Lower leg skin (tissue), 3 donors: ENCODE data around the gene GRIN3A.

Source experiments
- POLR2A ChIP-seq, 2 donors: fragments of 450-650 bp; IDR thresholded peaks; one replicate each; pipeline ENCODE4 v1.6.1; 2016 to 2017; ENCODE audit warnings: antibody characterized with exemption in 2 of 2, mild to moderate bottlenecking in 1 of 2, moderate library complexity in 1 of 2
- TF ChIP-seq, protein P1 (sequence below), 3 donors: fragments of 450-650 bp; IDR thresholded peaks; one replicate each; pipeline ENCODE4 v1.5.1; 2016; ENCODE audit warnings: antibody characterized with exemption in 3 of 3, mild to moderate bottlenecking in 3 of 3, moderate library complexity in 2 of 3

DNA sequence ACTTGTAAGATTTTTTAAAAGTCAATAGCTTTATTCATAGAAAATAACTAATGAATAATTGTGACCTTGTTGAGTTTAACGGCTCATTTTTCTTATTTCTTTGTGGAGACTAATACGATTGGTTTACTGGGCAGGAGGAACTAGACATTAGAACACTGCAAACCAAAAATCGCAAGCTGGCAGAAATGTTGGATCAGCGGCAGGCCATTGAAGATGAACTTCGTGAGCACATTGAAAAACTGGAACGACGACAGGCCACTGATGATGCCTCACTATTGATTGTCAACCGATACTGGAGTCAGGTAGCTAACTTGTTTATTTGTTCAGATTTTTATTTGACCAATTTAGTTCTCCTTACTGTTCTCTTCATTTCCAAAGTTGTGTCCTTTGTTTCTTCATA is 198.4 kb downstream of the GRIN3A start:
- TF ChIP-seq POLR2A (IDR thresholded peaks at IDR 0.05) = no peak
- TF ChIP-seq, protein P1, sequence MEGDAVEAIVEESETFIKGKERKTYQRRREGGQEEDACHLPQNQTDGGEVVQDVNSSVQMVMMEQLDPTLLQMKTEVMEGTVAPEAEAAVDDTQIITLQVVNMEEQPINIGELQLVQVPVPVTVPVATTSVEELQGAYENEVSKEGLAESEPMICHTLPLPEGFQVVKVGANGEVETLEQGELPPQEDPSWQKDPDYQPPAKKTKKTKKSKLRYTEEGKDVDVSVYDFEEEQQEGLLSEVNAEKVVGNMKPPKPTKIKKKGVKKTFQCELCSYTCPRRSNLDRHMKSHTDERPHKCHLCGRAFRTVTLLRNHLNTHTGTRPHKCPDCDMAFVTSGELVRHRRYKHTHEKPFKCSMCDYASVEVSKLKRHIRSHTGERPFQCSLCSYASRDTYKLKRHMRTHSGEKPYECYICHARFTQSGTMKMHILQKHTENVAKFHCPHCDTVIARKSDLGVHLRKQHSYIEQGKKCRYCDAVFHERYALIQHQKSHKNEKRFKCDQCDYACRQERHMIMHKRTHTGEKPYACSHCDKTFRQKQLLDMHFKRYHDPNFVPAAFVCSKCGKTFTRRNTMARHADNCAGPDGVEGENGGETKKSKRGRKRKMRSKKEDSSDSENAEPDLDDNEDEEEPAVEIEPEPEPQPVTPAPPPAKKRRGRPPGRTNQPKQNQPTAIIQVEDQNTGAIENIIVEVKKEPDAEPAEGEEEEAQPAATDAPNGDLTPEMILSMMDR (IDR thresholded peaks at IDR 0.05) = no peak
